HG03439 (cell line): Measurements from ENCODE around the gene FDPS.

Experiments
- ATAC-seq: cut with Tn5 transposase; IDR thresholded peaks from one replicate; pipeline ENCODE4 v1.9.1; 2021; ENCODE audit warnings: mild to moderate bottlenecking, moderate library complexity; ENCODE audit not compliant: unreplicated experiment

The FDPS gene

DNA sequence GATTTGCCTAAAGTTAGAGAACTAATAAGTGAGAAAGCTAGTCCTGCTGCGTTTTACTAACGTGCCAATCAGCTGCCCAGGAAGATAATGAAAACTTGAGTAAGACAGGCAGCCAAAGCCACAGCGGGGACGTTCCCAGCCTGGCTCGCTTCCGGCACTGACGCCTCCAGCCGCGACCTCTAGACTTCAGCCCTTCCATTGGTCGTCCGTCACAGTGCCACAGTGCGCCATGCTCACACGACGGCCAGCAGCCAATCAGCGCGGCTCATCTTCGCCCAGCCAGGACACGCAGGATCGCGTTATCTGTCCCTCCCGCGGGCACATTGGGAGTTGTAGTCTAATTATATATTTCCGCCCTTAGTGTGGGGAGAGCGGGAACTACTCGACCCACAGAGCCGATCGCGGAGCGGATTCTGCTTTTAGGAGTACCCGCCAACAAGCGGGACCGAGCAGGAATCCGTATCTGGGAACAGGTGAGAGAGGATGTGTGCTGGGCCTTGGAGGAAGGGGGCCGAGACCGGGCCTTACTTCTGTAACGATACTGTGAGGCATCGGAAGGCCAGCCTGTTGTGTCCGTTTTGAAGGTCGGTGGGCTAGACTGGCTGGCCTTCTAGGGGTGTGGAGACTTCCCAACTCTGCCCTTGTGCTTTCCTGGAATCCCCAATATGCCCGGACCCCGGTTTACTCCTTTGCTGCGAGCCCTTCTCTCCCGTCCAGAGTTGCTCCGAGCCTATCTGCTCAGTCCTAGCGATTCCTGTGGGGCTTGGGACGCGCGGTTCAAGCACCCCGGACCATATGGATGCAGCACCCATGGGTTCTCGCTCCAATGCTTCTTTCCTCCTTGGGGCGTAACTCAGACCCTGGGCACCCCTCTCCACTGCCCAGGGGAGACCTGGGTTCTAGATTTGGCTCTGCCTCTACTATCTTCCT lies at the start of gene FDPS:
Gene FDPS (plus strand): TSS at position 374 of the 930 bp plus-strand sequence. CDS start 924 bp downstream, outside the sequence.
- ATAC-seq, result peak; percentile 92

DNA sequence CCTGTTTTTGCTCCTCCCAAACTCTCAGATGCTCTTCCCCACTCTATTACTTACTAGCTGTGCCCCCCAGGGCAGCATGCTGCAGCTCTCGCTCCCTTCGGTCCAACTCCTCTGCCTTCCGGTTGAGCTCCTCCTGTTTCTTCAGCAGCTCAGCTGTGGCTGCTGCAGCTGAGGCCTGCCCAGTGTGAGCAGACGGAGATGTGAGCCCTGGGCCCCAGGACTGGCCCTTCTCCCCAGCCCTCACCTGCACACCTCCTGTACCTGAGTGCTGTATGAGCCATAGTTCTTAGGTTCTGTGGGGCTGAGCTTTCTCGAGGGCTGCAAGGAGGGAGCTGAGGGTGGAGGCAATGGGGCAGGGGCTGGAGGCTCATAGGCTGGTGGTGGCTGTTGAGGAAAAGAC lies 48.4 kb upstream of the FDPS start:
- no peak for ATAC-seq

DNA sequence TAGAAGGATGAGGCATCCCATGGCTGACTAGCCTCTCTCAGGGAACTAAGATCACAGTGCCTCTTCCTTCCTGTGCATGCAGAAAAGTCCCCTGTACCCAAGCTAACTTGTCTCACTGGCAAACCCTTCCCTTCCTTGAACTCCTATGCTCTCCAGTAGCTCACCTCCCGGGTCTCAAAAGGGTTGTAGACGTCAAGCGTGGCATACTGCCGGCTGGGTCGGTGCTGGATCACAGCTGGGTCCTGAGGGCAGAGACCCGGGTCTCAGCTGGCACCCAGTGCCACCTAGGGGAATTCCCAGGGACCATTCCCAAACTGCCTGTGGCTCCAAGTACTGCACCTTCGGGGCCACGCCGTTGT lies 47.2 kb upstream of the FDPS start:
- no peak for ATAC-seq

DNA sequence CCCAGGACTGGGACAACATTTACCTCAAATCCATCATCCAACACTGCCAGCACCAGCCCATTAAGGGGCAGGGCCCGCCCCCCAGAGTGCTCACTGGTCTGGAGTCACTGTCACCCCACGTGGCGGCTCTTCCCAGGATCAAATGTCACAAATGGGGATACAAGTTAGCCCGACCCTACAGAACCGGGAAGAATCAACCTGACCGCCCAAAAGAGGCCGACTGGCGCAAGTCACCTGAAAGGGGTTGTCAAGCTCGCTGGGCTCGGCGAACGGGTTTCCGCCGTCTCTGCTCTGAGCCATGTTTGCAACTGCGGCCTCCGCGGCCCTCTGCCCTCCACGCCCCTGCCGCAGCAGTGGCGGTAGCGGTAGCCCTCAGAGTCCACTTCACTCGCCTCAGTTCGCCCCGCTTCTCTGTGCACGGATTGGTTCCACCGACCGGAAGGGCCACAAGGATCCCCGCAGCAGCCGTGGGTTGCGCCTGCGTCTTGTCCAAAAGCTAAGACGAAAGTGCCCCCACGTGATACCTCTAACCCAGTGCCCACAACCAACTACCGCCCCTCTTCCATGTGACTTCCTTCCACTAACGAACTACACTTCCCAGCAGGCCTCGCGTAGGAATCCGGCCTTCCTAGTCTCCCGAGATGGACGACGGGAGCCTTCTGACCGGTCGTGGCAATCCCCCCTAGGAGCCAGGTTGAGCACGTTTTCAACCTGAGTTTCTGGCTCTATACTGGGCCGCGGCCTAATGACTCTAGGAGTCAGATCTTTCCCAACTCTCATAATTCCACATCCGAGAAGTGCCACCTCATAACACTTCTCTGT lies 46.6 kb upstream of the FDPS start, which contains the start of gene SCAMP3:
Gene SCAMP3 (minus strand): TSS at position 509 of the 822 bp plus-strand sequence. CDS start 209 bp downstream, at position 300.
- peak; percentile 88 for ATAC-seq

DNA sequence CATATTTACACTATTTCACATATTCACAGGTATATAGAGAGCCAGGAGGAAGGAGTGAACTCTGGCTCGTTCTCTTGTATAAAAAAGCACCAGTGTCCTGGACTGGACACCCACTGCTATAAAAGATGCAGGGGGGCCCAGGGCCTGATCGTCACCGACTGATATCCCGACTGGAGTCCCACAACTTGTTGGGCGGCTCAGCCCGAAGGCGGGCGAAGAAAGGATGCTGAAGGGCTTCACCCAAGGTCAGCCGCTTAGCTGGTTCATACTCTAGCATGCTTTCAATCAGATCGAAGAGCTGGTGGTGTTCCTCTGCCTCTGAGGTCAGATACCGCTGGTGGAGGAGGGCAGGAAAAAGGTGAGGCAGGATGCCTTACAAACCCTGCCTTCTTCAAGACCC lies 45.6 kb upstream of the FDPS start:
- no peak for ATAC-seq

DNA sequence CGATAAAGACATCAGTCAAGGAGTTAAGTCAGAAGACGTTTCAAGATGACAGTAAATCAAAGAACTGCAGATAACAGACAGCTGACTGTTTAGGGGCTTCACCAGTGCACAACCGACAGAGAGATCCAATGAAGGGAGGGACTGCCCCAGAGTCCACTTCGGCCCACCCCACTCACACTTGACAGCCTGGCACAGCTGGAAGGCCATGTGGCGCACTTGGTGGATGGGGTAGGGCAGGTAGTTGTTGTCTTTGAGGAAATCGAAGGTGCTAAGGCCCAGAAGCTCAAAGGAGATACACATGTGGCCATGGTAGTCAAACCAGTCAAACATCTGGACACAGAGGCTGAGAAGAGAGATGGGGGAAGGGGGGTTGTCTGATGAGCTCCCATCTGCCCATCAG lies 42.1 kb upstream of the FDPS start:
- no peak for ATAC-seq

DNA sequence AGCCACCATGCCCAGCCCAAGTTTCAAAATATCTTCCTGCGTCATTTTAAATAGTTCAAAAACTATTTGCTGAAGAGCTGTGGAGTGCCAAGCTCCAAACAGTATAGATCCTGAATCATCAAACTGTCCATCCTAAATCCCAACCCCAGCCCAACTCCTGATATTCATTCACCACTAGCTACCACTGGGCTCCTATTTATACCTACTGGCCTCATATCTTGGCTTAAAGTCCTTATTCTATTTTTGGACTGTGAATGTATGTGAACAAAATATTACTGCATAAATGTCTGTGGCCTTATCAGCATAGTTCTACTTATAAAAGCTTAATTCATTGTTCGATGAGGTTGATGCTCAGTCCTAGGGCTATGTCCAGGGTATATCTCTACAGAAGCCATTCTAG lies 41.3 kb upstream of the FDPS start:
- ATAC-seq, result no peak

DNA sequence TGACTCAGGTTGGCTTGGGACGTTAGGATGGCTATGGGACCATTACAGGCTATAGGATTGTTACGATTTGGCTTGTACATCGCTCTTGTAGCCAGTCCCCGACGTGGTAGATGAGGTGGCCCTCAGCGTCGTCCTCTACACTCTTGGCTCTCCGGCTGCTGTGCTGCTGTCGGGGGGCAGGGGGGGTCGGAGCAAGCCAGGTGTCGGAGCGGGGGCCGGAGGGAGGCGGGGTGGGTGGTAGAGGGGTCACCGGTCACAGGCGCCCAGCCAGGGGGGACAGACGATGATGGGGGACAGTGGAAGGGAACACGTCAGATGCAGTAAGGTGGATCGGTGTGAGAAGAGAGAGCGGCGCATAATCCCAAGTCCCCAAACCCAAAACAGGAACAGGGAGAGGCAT lies 40.0 kb upstream of the FDPS start:
- ATAC-seq, result no peak

DNA sequence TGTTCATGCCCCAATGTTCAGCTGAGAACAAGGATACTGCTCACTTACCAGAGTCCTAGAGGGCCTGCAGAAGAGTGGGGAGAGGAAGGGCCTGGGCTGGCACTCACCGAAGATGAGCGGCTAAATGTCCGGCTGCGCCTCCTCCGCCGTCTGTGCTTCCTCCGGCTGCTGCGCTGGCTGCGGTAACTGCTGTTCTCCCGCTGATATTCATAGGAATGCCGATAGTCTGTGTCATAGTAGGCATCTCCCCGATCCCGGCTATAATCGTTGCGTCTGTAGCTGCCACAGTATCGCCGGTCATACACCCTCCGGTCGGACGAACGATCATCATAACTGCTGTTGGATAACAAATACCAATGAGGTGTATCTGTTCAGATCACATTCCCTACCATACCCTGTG lies 39.3 kb upstream of the FDPS start:
- ATAC-seq, result no peak

DNA sequence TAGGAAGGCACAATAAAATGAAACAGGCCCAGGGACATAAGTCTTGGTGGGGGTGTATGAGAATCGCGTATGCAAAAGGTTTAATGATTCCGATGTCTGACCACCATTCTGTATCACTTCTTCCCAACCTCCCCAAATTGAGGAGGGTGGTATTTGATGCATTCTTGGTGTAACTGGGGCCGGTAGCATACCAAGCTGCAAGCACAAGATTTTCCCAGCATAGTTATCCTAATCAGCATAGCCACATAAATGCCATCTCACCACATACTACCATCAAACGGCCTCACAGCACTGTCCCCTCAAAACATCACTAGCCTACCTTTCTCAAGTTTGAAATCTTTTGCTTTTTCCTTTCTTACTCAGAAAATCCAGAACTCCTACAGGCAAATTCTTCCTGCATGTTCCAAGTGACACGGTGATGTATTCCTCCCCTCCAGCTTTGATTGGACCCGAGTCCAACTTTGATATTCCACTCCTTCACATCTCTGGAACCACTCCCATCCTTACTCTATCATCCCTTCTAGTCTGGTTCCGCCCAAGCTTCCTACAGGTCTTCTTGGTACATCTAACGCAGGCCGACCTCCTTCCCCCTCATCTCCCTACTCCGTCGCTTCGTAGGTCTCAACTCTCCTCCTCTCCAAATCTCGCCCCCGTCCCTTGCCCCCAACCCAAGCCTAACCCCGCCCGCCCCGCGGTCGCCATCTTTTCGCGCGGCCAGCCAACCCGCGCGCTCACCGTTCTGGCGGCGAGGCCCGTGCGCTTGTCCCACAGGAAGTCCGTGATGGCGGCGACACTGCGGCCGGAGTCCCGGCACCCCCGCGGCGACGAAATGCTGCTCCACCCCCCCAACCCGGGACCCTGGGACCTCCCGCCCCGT lies 36.0 kb upstream of the FDPS start:
- peak; percentile 36 for ATAC-seq

DNA sequence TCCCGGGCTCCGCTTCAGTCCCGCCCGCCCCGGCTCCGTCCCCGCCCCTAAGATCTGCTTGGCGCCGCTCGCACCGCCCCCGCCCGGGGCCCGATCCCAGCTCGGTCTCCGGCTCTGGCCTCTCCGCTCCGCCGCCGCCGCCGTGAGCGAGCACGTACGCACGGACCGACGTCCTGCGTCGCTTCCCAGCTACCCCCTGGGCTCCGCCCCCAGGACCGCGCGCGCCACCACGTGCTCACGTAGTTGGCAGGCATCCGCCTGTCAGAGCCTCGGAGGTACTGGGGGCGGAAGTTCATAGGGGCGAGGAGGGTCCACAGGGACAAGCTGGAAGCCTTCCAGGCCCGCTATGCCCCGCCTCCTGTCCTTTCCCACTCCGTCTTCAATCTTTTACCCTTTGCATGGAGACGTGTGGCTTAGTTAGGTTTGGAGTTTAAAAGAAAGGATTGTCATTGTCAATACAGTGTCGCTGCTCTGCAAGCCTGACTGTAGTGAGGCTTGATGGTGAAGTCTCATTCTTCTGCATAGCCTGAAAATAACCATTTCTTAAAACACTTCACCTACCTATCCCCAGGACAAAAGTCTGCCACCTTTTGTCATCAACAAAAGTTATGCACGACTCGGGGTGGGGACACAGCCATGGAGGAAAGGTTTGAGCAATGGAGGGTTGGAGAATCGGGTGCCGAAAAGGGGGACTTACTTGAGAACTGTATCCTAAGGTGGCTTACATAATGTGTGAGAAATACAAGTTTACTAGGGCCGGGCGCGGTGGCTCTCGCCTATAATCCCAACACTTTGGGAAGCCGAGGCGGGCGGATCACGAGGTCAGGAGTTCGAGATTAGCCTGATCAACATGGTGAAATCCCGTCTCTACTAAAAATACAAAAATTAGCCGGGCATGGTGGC lies 35.1 kb upstream of the FDPS start, which contains the start of gene CLK2:
Gene CLK2 (minus strand): TSS at position 162 of the 903 bp plus-strand sequence. CDS start 2,527 bp downstream, outside the sequence.
- peak; percentile 81 for ATAC-seq

DNA sequence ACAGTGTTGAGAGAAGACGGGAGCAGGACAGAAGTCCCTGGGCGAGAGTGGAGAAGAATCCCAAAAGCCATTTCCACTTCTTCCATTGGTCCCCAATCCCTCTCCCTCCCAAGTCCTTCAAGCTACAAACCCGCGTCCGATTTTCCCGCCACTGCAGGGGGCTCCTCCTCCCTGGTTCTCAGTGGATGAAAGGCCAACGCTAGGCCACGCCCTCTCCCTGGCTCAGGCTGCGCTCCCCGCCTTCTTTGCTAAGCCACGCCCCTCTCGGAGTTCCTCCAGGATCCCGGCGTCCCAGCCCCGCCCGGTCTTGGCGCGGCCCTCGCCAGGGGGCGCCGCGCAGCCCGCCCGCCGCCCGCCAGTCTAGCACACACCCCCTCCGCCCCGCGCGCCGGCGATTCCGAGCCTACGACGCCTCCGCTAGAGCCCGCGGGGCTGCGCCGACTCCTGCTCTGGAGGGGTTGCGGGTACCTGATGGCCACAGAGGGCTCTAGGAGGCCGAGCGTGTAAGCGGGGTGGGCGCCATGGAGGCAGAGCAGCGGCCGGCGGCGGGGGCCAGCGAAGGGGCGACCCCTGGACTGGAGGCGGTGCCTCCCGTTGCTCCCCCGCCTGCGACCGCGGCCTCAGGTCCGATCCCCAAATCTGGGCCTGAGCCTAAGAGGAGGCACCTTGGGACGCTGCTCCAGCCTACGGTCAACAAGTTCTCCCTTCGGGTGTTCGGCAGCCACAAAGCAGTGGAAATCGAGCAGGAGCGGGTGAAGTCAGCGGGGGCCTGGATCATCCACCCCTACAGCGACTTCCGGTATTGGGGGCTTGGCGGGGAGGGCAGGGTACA lies 31.4 kb upstream of the FDPS start, which contains the start of gene HCN3:
Gene HCN3 (plus strand): TSS at position 394 of the 832 bp plus-strand sequence. CDS start 128 bp downstream, at position 522.
- peak; percentile 60 for ATAC-seq

DNA sequence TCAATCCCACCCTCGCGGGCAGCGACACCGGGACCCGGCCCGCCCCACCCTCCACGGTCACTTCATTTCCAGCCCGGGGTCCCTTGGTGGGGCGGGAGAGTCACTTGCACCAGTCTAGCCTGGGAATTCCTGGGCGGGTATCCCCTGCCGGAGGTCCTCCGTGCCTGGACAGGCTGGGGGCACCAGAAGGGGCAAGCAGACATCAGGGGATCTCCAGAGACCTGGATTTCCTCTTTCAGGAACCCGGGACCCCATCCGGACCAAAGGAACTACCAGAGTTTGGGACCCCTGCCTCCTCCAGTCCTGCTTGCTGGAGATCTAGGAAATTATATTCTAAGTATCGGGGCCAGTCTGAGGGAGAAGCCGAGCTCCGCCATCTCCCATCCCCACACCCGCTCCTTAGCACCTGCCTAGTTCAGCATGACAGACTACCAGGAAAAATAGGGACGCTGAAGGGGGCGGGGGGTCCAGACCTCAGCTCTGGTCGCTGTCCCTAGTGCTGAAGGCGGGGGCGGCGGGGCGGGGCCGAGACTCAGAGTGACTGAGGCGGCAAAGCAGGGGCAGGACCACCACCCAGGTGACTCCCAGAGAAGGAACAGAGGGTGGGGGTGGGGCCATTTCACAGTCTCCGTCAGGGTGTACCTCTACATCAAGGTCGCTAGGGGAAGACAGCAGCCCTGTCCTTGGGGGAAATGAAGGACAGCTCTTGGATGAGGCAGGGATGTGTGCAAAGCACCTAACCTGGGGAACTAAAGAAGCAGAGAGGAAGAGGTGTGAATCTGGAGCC lies 30.6 kb upstream of the FDPS start:
- ATAC-seq, result no peak

DNA sequence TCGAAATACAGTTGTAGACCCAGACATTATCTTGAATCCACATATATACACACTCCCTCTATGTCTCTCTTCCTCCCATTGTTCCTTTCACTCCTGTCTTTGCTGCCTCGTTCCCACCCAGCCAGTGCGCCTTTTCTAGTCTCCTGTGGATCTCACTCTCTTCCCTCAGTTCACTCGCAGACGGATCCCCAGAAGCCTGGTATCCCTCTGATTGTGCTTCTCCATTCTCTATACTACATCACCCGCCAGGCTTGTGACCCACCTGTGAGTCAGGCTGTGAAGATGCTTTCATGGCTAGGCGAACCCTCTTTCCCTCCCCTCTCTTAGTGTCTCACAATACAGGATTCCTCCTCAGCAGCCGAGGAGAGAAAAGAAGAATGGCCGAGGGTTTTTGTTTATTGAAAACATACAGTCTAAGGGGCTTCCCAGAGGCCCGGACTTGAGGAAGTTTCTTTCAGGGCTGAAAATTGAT lies 29.9 kb upstream of the FDPS start:
- no peak for ATAC-seq

DNA sequence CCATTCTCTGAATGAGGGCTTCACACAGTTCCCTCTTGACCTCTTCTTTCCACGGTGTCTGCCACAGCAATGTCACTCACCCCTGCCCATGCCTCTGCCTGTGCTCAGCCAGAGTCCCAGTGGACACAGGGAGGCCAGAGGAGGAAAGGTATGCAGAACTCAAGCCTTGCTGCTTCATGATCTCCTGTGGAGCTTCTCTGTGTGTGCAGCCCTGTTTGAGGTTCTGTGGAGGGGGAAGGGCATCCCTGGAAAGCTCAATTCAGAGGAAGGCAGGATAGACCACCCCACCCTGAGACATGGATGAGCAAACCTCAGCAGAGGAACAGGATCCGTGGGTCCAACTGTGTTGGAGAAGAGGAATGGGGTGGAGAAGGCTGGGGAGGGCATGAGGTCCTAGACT lies 29.4 kb upstream of the FDPS start:
- no peak for ATAC-seq

DNA sequence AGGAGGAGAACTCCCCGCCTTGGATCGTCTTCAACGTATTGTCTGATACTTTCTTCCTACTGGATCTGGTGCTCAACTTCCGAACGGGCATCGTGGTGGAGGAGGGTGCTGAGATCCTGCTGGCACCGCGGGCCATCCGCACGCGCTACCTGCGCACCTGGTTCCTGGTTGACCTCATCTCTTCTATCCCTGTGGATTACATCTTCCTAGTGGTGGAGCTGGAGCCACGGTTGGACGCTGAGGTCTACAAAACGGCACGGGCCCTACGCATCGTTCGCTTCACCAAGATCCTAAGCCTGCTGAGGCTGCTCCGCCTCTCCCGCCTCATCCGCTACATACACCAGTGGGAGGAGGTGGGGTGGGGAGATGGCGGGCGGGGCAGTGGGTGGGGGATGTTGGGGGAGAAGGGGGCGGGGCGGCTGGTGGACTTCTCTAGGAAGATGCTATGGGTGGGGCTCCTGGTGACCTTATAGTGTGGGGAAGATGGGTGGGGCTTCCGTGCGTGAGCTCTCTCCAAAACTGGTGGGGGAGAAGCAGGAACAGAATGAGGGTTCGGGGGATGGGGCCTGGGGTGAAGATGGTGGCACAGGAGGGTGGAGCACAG lies 26.1 kb upstream of the FDPS start:
- no peak for ATAC-seq

DNA sequence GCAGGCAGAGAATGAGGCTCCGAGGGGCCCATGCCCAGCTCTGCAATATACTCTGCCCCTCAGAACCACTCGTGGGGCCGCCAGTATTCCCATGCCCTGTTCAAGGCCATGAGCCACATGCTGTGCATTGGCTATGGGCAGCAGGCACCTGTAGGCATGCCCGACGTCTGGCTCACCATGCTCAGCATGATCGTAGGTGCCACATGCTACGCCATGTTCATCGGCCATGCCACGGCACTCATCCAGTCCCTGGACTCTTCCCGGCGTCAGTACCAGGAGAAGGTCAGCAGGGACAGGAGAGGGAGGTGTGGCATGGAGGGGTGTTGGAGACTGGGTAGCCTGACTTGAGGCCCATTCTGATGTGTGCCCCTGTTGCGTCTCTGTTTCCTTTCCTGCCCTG lies 24.2 kb upstream of the FDPS start:
- no peak for ATAC-seq
